ENCODE results near the gene MEI4. TPM values are rescaled to one million over a fixed set of nuclear protein-coding genes. Genes with fewer than 3 reads are reported as not detected.

MEI4 gene
- total RNA-seq, 1 donor from 2014 or later, result not detected

- POLR2A ChIA-PET, result no interaction called here
- CTCF ChIA-PET, result no interaction called here
- H3K27me3 Mint-ChIP-seq, result no peaks in the 10 kb centered on the region
- H3K4me3 Mint-ChIP-seq, result no peak overlapping the region
- DNase-seq, result no peak
- ATAC-seq (ENCODE audit: low read depth), result no peak
- no peak overlapping the region for H3K27ac Mint-ChIP-seq
- H3K4me1 Mint-ChIP-seq, result no peaks in the 10 kb centered on the region
- peaks cover 2% of the 10 kb centered on the region for H3K9me3 Mint-ChIP-seq
- intact Hi-C loops (cut with micrococcal nuclease), result no loop called here
- TF ChIP-seq CTCF (IDR thresholded peaks at IDR 0.05), result no peak
- no peaks in the 10 kb centered on the region for H3K36me3 Mint-ChIP-seq (ENCODE audit: low read depth)
Measured at GRCh38 chr6:77814119-77814518, 161.3 kb downstream of the MEI4 start.

DNA sequence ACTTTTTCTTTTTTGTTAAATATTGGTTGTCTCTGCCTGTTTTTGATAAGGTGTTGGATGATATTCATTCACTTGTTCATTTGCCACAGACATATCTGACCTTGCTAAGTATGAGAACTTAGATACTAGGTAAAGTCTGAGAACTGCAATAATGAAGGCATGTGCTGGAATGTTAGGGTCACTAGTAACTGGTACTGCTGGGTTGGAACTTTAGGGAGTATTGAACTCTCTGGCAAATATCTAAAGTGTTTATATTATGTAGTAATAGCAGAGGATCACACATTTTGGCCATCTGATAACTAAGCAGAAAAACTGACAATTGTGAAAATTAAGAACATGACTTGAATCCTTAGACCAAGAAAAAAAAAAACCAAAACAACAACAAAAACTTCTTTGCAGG is 162.7 kb downstream of the MEI4 start:
- ATAC-seq (ENCODE audit: low read depth), result no peak
- Mint-ChIP-seq H3K27ac (no peak overlapping the region), H3K9me3 (peaks cover 2% of the 10 kb centered on the region), H3K4me1 (no peaks in the 10 kb centered on the region), H3K36me3 (ENCODE audit: low read depth) (no peaks in the 10 kb centered on the region), H3K27me3 (no peaks in the 10 kb centered on the region), H3K4me3 (no peak overlapping the region)
- TF ChIP-seq CTCF (IDR thresholded peaks at IDR 0.05), result no peak
- no peak for DNase-seq
- POLR2A ChIA-PET, result no interaction called here
- intact Hi-C loops (cut with micrococcal nuclease), result no loop called here
- CTCF ChIA-PET, result no interaction called here

- H3K4me3 Mint-ChIP-seq, result no peak overlapping the region
- no peaks in the 10 kb centered on the region for H3K27me3 Mint-ChIP-seq
- DNase-seq (no peak), ATAC-seq (ENCODE audit: low read depth) (no peak)
- TF ChIP-seq CTCF (IDR thresholded peaks at IDR 0.05), result no peak
- H3K9me3 Mint-ChIP-seq, result peaks cover 2% of the 10 kb centered on the region
- no peak overlapping the region for H3K27ac Mint-ChIP-seq
- intact Hi-C loops (cut with micrococcal nuclease), result no loop called here
- no peaks in the 10 kb centered on the region for H3K4me1 Mint-ChIP-seq
- no peaks in the 10 kb centered on the region for H3K36me3 Mint-ChIP-seq (ENCODE audit: low read depth)
- POLR2A ChIA-PET, result no interaction called here
- CTCF ChIA-PET, result no interaction called here
Measured at GRCh38 chr6:77816766-77817270, 164.0 kb downstream of the MEI4 start.

DNA sequence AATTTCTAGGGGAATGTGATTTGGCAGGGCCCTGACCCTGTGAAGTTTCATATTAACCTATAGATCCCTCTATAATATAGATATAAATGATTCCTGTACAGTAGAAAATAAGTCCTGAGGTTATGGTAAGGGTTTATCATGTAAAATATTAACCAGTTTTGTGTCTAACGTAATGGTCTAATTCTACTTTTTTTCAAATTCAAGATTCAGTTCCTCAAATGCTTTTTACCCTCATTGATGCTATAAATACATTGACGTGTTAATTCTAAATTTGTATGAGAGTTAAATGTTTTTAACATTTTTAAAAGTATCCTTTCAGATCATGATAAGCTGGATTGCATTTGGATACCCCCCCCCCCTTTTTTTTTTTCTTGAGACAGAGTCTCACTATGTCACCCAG is 169.4 kb downstream of the MEI4 start:
- no peak for TF ChIP-seq CTCF (IDR thresholded peaks at IDR 0.05)
- no peak for DNase-seq
- ChIA-PET CTCF (no interaction called here), POLR2A (no interaction called here)
- H3K27ac Mint-ChIP-seq, result no peak overlapping the region
- no peaks in the 10 kb centered on the region for H3K27me3 Mint-ChIP-seq
- ATAC-seq (ENCODE audit: low read depth), result no peak
- H3K36me3 Mint-ChIP-seq (ENCODE audit: low read depth), result no peaks in the 10 kb centered on the region
- H3K4me1 Mint-ChIP-seq, result no peaks in the 10 kb centered on the region
- no peaks in the 10 kb centered on the region for H3K9me3 Mint-ChIP-seq
- intact Hi-C loops (cut with micrococcal nuclease), result no loop called here
- no peak overlapping the region for H3K4me3 Mint-ChIP-seq

DNA sequence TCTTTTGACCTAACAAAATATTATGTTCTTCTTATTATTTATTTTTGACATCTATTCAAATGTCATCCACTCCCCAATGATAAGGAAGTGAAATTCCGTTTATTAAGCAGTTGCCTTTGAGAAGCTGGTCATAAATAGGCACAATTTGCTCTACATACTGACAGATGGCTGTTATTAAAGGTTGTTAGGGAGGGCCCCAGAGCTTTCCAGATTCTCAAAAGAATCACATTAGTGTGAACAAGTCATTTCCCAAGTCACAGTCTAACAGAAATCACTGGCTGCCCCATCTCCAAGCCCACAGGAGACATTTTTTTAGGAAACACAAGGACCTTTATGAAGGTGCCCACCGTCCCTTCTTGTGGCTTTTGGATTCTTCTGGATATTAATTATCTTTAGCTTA is 172.4 kb downstream of the MEI4 start:
- Mint-ChIP-seq H3K27me3 (no peaks in the 10 kb centered on the region), H3K27ac (no peak overlapping the region), H3K36me3 (ENCODE audit: low read depth) (no peaks in the 10 kb centered on the region), H3K4me1 (no peaks in the 10 kb centered on the region), H3K9me3 (no peaks in the 10 kb centered on the region), H3K4me3 (no peak overlapping the region)
- no peak for DNase-seq
- ChIA-PET CTCF (no interaction called here), POLR2A (interaction anchor here (0.7 kb wide), 1 partner anchor 360 kb away, joined by 3 read pairs; no protein-coding TSS in a partner anchor)
- intact Hi-C loops (cut with micrococcal nuclease), result no loop called here
- ATAC-seq (ENCODE audit: low read depth), result no peak
- no peak for TF ChIP-seq CTCF (IDR thresholded peaks at IDR 0.05)

Measured in activated B cell treated with CpG ODN at 0.5 μM for 24 hours (primary cell).